ENCODE results near the gene CXCL9. TPM values are rescaled to one million over a fixed set of nuclear protein-coding genes. Genes with fewer than 3 reads are reported as not detected.

Gene CXCL9
- total RNA-seq, 1 donor from 2014 or later, result 1.3 TPM

DNA sequence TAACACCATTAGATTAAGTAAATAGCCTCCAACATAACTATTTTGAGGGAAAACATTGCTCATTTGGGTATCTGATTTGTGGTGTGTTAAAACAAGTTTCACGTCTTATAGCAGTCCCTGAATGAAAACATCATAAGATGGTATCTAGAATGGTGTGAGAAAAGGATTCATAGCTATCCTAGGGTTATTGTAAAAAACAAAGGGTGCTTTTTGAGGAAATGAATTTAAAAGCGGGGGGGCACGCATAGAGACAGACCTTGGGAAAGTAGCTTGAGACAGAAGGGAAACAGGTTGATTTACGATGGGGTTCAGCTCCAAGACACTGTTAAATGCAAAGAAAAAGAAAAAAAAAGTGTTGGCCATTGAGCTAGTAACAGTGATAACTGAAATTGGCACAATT, 16.8 kb upstream of the CXCL9 start:
- intact Hi-C loops (cut with DNase I), result no loop called here
- Histone ChIP-seq H3K27ac (no peak overlapping the region), H3K4me3 (no peak overlapping the region), H3K4me1 (peaks cover 22% of the 10 kb centered on the region), H3K9me3 (no peaks in the 10 kb centered on the region), H3K36me3 (no peaks in the 10 kb centered on the region), H3K27me3 (ENCODE audit: low read depth) (no peaks in the 10 kb centered on the region)
- TF ChIP-seq, protein P1, sequence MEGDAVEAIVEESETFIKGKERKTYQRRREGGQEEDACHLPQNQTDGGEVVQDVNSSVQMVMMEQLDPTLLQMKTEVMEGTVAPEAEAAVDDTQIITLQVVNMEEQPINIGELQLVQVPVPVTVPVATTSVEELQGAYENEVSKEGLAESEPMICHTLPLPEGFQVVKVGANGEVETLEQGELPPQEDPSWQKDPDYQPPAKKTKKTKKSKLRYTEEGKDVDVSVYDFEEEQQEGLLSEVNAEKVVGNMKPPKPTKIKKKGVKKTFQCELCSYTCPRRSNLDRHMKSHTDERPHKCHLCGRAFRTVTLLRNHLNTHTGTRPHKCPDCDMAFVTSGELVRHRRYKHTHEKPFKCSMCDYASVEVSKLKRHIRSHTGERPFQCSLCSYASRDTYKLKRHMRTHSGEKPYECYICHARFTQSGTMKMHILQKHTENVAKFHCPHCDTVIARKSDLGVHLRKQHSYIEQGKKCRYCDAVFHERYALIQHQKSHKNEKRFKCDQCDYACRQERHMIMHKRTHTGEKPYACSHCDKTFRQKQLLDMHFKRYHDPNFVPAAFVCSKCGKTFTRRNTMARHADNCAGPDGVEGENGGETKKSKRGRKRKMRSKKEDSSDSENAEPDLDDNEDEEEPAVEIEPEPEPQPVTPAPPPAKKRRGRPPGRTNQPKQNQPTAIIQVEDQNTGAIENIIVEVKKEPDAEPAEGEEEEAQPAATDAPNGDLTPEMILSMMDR (IDR thresholded peaks at IDR 0.05), result no peak
- DNase-seq, result no peak
- ATAC-seq, result no peak

DNA sequence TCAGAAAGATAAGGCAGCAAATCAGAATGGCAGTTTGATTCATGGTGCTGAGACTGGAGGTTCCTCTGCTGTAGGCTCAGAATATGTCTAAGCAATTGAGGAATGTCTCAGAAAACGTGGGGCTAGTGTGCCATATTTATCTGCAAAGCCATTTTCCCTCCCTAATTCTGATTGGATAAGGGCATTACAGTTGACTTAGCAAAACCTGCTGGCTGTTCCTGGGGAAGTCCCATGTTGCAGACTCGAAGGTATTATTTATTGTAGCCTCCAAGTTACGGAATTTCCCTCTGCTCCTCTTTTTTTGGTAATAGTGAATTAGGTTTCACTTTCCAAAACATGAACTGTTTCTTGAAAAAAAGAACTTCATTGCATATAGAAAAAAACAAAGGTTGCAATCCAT, 16.1 kb upstream of the CXCL9 start, which contains the start of gene CXCL10:
CXCL10 (minus strand) TSS at position 109 of the 400 bp plus-strand sequence; CDS start at position 43, 66 bp downstream.
- Histone ChIP-seq H3K9me3 (no peaks in the 10 kb centered on the region), H3K36me3 (no peaks in the 10 kb centered on the region), H3K27ac (no peak within 1 kb of the TSS), H3K4me1 (peaks cover 16% of the 10 kb centered on the region), H3K27me3 (ENCODE audit: low read depth) (no peaks in the 10 kb centered on the region), H3K4me3 (no peak within 1 kb of the TSS)
- TF ChIP-seq, protein P1 (IDR thresholded peaks at IDR 0.05), result no peak
- intact Hi-C loops (cut with DNase I), result no loop called here
- DNase-seq (no peak), ATAC-seq (peak in 1 of 2 donors; percentile 69)

DNA sequence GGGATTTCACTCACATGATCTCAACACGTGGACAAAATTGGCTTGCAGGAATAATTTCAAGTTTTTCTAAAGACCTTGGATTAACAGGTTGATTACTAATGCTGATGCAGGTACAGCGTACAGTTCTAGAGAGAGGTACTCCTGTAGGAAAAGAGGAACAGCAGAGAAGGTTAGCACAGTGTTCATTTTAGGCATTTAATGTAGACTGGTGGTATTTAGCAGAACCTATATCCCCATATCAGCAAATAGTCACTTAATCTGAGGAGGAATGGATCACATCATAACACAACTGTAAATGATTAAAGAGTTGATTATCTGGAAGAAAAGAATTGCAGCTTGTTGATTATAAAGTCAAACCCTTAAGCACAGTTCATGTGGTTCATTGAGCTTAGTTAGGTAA, 15.4 kb upstream of the CXCL9 start:
- TF ChIP-seq, protein P1 (IDR thresholded peaks at IDR 0.05), result no peak
- no peak for ATAC-seq

DNA sequence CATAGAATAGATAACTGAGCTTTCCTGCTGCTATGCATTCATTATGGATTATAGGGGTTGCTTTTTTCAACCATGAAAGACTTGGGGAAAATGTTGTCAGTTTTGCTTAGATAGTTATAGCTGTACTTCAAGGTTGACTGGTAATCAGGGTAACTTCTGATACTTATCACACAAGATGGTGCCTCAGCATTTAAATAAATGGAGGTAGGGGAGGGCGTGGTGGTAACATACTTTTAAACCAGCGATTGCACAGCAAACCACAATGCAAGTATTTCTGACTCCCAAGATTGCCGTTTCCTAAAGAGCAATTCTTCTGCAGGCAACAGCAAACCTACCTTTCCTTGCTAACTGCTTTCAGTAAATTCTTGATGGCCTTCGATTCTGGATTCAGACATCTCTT, 14.7 kb upstream of the CXCL9 start:
- Histone ChIP-seq H3K27ac (no peak overlapping the region), H3K4me1 (peaks cover 12% of the 10 kb centered on the region), H3K9me3 (no peaks in the 10 kb centered on the region), H3K27me3 (ENCODE audit: low read depth) (no peaks in the 10 kb centered on the region), H3K36me3 (no peaks in the 10 kb centered on the region), H3K4me3 (no peak overlapping the region)
- no peak for ATAC-seq
- DNase-seq, result no peak
- intact Hi-C loops (cut with DNase I), result no loop called here
- TF ChIP-seq, protein P1 (IDR thresholded peaks at IDR 0.05), result no peak

More for the DNA sequence above, 15.4 kb upstream of the CXCL9 start:
- intact Hi-C loops (cut with DNase I), result no loop called here
- DNase-seq, result no peak
- H3K9me3 ChIP-seq, result no peaks in the 10 kb centered on the region
- H3K4me3 ChIP-seq, result no peak overlapping the region
- H3K36me3 ChIP-seq, result no peaks in the 10 kb centered on the region
- no peak overlapping the region for H3K27ac ChIP-seq
- no peaks in the 10 kb centered on the region for H3K27me3 ChIP-seq (ENCODE audit: low read depth)
- peaks cover 12% of the 10 kb centered on the region for H3K4me1 ChIP-seq

DNA sequence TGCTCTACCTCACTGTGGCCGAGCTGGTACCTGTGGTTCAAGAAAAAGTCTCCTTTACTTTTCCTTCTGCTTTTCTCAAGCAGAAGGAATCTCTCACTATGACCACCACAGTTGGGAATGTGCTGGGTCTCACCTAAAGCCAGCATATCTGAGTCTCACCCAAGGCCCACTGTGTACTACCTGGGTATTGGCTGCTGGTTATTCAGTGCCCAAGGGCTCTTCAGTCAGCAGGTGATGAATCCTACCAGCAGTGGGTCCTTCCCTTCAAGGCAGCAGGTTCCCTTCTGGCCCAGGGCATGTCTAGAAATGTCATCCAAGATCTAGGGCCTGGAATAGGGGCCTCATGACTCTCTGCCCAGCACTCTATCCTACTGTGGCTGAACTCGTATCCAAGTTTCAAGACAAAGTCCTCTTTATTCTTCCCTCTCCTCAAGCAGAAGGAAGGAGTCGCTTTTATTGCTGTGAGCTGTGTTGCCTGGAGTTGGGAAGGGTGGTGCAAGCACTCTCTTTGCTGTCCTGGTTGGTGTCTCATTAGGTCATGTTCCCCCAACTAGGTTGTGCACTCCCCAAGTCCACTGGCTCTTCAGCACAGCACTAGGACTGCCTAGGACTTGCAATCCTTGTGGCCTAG, 9.9 kb upstream of the CXCL9 start:
- H3K36me3 ChIP-seq, result no peaks in the 10 kb centered on the region
- intact Hi-C loops (cut with DNase I), result no loop called here
- no peaks in the 10 kb centered on the region for H3K4me1 ChIP-seq
- no peaks in the 10 kb centered on the region for H3K9me3 ChIP-seq
- no peak overlapping the region for H3K27ac ChIP-seq
- TF ChIP-seq, protein P1 (IDR thresholded peaks at IDR 0.05), result no peak
- no peak overlapping the region for H3K4me3 ChIP-seq
- H3K27me3 ChIP-seq (ENCODE audit: low read depth), result no peaks in the 10 kb centered on the region
- DNase-seq, result no peak
- ATAC-seq, result no peak

Data from lower lobe of right lung (tissue), 2 donors.